ENCODE measurements around the gene ELK1. TPM values are rescaled to one million over a fixed set of nuclear protein-coding genes. Genes with fewer than 3 reads are reported as not detected.
"Not testable (repeated sequence)": the region's sequence is repeated elsewhere in the genome, so short reads cannot be mapped to it uniquely, and the experiment has no call there.

ELK1 gene
- total RNA-seq, 6 experiments from 2014 or later, result 14.8 to 23.9 (median 19.7) TPM

- Histone ChIP-seq H3K4me3 (no peak overlapping the region), H3K27ac (no peak overlapping the region), H3K9me3 (no peaks in the 10 kb centered on the region), H3K4me1 (no peaks in the 10 kb centered on the region), H3K36me3 (no peaks in the 10 kb centered on the region), H3K27me3 (no peaks in the 10 kb centered on the region)
- TF ChIP-seq POLR2A (IDR thresholded peaks at IDR 0.05) (no peak), CTCF (IDR thresholded peaks at IDR 0.05) (no peak)
- ATAC-seq (no peak), DNase-seq (no peak)
- 64% methylated on average over 4 of the region's 4 CpGs for WGBS (ENCODE audit: insufficient coverage, low coverage, low lambda C conversion rate, missing lambda C conversion rate)
- intact Hi-C loops (cut with DNase I), result no loop called here
These were observed 39.9 kb downstream of the ELK1 start for GRCh38 chrX:47610511-47610910.

GRCh38 chrX:47608130-47608810 lies 42.1 kb downstream of the ELK1 start:
- H3K4me3 ChIP-seq, result no peak overlapping the region
- TF ChIP-seq CTCF (IDR thresholded peaks at IDR 0.05) (no peak), POLR2A (IDR thresholded peaks at IDR 0.05) (no peak)
- H3K4me1 ChIP-seq, result no peaks in the 10 kb centered on the region
- DNase-seq (no peak), ATAC-seq (no peak)
- H3K27me3 ChIP-seq, result no peaks in the 10 kb centered on the region
- H3K27ac ChIP-seq, result no peak overlapping the region
- H3K9me3 ChIP-seq, result no peaks in the 10 kb centered on the region
- WGBS (ENCODE audit: insufficient coverage, low coverage, low lambda C conversion rate, missing lambda C conversion rate), result 63% methylated on average over 6 of the region's 9 CpGs
- H3K36me3 ChIP-seq, result no peaks in the 10 kb centered on the region
- intact Hi-C loops (cut with DNase I), result no loop called here

GRCh38 chrX:47607091-47607490 lies 43.3 kb downstream of the ELK1 start:
- H3K4me1 ChIP-seq, result no peaks in the 10 kb centered on the region
- no peaks in the 10 kb centered on the region for H3K9me3 ChIP-seq
- H3K4me3 ChIP-seq, result no peak overlapping the region
- no peak overlapping the region for H3K27ac ChIP-seq
- TF ChIP-seq CTCF (IDR thresholded peaks at IDR 0.05) (no peak), POLR2A (IDR thresholded peaks at IDR 0.05) (no peak)
- ATAC-seq, result no peak
- intact Hi-C loops (cut with DNase I), result no loop called here
- H3K36me3 ChIP-seq, result no peaks in the 10 kb centered on the region
- DNase-seq, result no peak
- no peaks in the 10 kb centered on the region for H3K27me3 ChIP-seq

- no peaks in the 10 kb centered on the region for H3K36me3 ChIP-seq
- H3K9me3 ChIP-seq, result no peaks in the 10 kb centered on the region
- 52% methylated on average over 5 of the region's 9 CpGs for WGBS (ENCODE audit: insufficient coverage, low coverage, low lambda C conversion rate, missing lambda C conversion rate)
- ATAC-seq, result no peak
- intact Hi-C loops (cut with DNase I), result no loop called here
- TF ChIP-seq CTCF (IDR thresholded peaks at IDR 0.05) (no peak), POLR2A (IDR thresholded peaks at IDR 0.05) (no peak)
- no peak overlapping the region for H3K27ac ChIP-seq
- H3K27me3 ChIP-seq, result no peaks in the 10 kb centered on the region
- no peaks in the 10 kb centered on the region for H3K4me1 ChIP-seq
- no peak for DNase-seq
- no peak overlapping the region for H3K4me3 ChIP-seq
These were observed 45.3 kb downstream of the ELK1 start for GRCh38 chrX:47605024-47605423.

- H3K4me1 ChIP-seq; H3K27ac ChIP-seq; H3K4me3 ChIP-seq; H3K9me3 ChIP-seq; H3K27me3 ChIP-seq; ATAC-seq; intact Hi-C loops (cut with DNase I); DNase-seq; H3K36me3 ChIP-seq: not testable (repeated sequence)
- 65% methylated on average over 4 of the region's 4 CpGs for WGBS (ENCODE audit: insufficient coverage, low coverage, low lambda C conversion rate, missing lambda C conversion rate)
These were observed 47.2 kb downstream of the ELK1 start for GRCh38 chrX:47603125-47603524.

Measured in right lobe of liver (tissue), 6 donors.